ENCODE results near the gene ITPK1. TPM values are rescaled to one million over a fixed set of nuclear protein-coding genes. Genes with fewer than 3 reads are reported as not detected.

Gene ITPK1
- total and polyA plus RNA-seq, 2 experiments from 2014 or later, result 18.7 to 35.0 TPM

DNA sequence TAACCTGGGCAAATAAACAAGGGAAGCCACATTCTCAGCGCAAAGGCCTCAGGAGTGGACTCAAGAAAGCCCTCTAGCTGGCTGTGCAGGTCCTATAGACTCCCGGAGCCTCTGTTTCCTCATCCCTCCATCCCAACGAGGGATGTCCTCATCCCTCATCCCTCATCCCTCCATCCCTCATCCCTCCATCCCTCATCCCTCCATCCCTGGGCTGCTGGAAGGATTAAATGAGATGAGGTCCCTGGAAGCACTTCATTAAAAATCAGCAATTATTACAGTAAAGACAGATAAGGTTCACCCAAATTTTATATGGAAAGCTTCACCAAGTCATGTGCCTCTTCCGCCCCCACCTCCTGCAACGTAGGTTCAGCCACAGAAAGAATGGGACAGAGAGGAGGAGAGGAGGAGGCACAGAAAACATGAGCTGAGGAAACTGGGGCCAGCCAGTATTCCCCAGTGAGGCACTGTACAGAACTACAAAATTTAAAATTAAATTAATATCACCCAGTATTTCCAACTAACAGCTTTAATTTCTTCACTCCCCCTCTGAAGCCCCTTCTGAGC is 4.8 kb downstream of the ITPK1 start:
- TF ChIP-seq EZH2 (IDR thresholded peaks at IDR 0.05; ENCODE audit: insufficient read depth, poor library complexity, severe bottlenecking), result no peak
- no peak for TF ChIP-seq EZH2phosphoT487 (IDR thresholded peaks at IDR 0.05; ENCODE audit: insufficient read depth, low read depth)
- Histone ChIP-seq H3K79me2 (ENCODE audit: insufficient read depth) (peaks cover 63% of the 10 kb centered on the region), H3K36me3 (ENCODE audit: low read depth) (no peaks in the 10 kb centered on the region), H3K9ac (no peak overlapping the region), H3K4me2 (ENCODE audit: unreplicated experiment) (no peak overlapping the region), H2AFZ (no peak overlapping the region), H3K4me3 (no peak overlapping the region), H3K27ac (no peak overlapping the region), H4K20me1 (ENCODE audit: insufficient read depth) (no peaks in the 10 kb centered on the region), H3K9me2 (ENCODE audit: insufficient read depth) (no peaks in the 10 kb centered on the region), H3K9me3 (ENCODE audit: low read depth) (no peaks in the 10 kb centered on the region), H3F3A (ENCODE audit: insufficient read depth) (peaks cover 13% of the 10 kb centered on the region), H3K27me3 (replicated peaks; ENCODE audit: insufficient read depth) (no peaks in the 10 kb centered on the region), H3K4me1 (ENCODE audit: insufficient read depth) (peaks cover 14% of the 10 kb centered on the region; the same call in 1 of the 2 replicates)
- DNase-seq, result no peak
- in situ Hi-C loops (cut with MboI), result loop anchor here (10.0 kb wide), 1 partner anchor 136 kb away; no protein-coding TSS in a partner anchor
- WGBS, 2 experiments (ENCODE audit: low coverage in 1 of 2, low lambda C conversion rate in 2 of 2, missing lambda C conversion rate in 2 of 2), result 83% methylated on average over 5 of the region's 5 CpGs

DNA sequence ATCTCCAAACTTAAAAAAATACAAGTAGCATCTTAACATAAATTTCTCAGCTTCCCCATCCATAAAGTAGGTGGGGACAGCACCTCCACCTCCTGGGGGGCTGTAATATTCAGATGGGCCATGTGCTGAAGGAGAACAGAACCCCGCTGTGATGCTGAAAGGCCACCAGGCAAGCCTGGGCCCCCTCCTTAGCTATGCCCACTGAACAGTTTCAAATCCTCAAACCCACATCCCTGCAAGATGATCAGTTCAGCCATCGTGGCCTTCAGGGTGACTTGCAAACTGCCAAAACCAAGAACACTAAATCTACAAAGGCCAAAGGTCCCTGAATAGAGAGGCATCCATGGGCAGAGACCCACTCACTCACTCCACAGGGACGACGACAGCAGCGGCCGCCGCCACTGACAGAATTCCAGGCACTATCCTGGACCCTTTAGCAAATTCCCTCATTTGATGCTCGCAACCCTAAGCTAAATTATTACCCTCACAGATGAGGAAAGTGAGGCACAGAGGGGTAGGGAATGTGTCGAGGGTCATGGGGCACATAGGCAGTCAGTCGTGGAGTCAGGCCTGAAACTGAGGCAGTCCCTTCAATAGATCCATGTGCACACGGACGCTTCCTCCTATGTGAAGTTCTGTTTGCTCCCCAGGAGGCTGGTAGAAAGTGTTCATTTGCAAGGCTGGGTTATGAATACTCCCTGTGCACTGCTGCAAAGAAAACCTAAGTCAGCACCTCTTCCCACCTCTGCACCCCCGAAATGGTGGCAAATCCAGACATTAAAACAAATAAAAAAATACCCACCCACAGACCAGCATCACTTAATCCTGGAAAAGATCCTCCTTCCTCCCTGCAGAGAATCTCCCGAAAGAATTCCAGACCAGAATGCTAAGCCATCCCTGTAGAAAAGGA is 5.9 kb downstream of the ITPK1 start:
- in situ Hi-C loops (cut with MboI), result loop anchor here (10.0 kb wide), 1 partner anchor 135 kb away; no protein-coding TSS in a partner anchor
- H4K20me1 ChIP-seq (ENCODE audit: insufficient read depth), result no peaks in the 10 kb centered on the region
- WGBS, 2 experiments (ENCODE audit: low coverage in 1 of 2, low lambda C conversion rate in 2 of 2, missing lambda C conversion rate in 2 of 2), result 91 to 93% methylated on average over 14 of the region's 14 CpGs

DNA sequence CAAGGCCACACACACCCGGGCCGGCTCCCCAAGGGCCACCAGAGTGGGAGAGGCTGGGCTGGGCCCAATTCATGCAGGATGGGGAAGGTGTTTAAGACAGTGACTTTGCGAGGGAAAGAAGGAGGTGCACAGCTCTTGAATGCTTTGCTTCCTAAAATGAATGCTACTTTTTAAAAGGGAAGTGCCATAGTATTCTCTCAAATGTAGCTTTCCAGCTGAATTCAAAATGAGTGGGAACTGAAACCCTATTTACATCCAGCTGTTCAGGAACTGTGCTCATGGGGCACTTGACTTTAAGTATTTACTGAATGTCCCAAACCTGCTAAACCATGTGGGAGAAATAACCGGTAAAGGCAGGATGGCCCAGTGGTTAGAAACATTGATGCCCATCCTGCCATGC is 7.6 kb downstream of the ITPK1 start:
- Histone ChIP-seq H4K20me1 (ENCODE audit: insufficient read depth) (no peaks in the 10 kb centered on the region), H3K36me3 (ENCODE audit: low read depth) (no peaks in the 10 kb centered on the region), H3K27ac (no peak overlapping the region), H2AFZ (no peak overlapping the region), H3F3A (ENCODE audit: insufficient read depth) (peaks cover 3% of the 10 kb centered on the region), H3K4me1 (ENCODE audit: insufficient read depth) (peaks cover 13% of the 10 kb centered on the region), H3K9me2 (ENCODE audit: insufficient read depth) (no peaks in the 10 kb centered on the region), H3K9ac (no peak overlapping the region), H3K4me2 (ENCODE audit: unreplicated experiment) (no peak overlapping the region), H3K79me2 (ENCODE audit: insufficient read depth) (peaks cover 84% of the 10 kb centered on the region), H3K27me3 (replicated peaks; ENCODE audit: insufficient read depth) (no peaks in the 10 kb centered on the region), H3K4me3 (no peak overlapping the region), H3K9me3 (ENCODE audit: low read depth) (no peaks in the 10 kb centered on the region)
- TF ChIP-seq EZH2 (IDR thresholded peaks at IDR 0.05; ENCODE audit: insufficient read depth, poor library complexity, severe bottlenecking), result no peak
- no peak for TF ChIP-seq EZH2phosphoT487 (IDR thresholded peaks at IDR 0.05; ENCODE audit: insufficient read depth, low read depth)
- 93 to 96% methylated on average over 4 of the region's 4 CpGs for WGBS, 2 experiments (ENCODE audit: low coverage in 1 of 2, low lambda C conversion rate in 2 of 2, missing lambda C conversion rate in 2 of 2)
- in situ Hi-C loops (cut with MboI), result no loop called here
- DNase-seq, result no peak

More for the DNA sequence above, 5.9 kb downstream of the ITPK1 start:
- H3K4me1 ChIP-seq (ENCODE audit: insufficient read depth), result peaks cover 24% of the 10 kb centered on the region
- peaks cover 13% of the 10 kb centered on the region for H3F3A ChIP-seq (ENCODE audit: insufficient read depth)
- H3K79me2 ChIP-seq (ENCODE audit: insufficient read depth), result peaks cover 72% of the 10 kb centered on the region
- H3K9me2 ChIP-seq (ENCODE audit: insufficient read depth), result no peaks in the 10 kb centered on the region
- no peak for TF ChIP-seq EZH2 (IDR thresholded peaks at IDR 0.05; ENCODE audit: insufficient read depth, poor library complexity, severe bottlenecking)
- TF ChIP-seq EZH2phosphoT487 (IDR thresholded peaks at IDR 0.05; ENCODE audit: insufficient read depth, low read depth), result no peak
- no peak overlapping the region for H2AFZ ChIP-seq
- no peaks in the 10 kb centered on the region for H3K36me3 ChIP-seq (ENCODE audit: low read depth)
- no peak overlapping the region for H3K4me2 ChIP-seq (ENCODE audit: unreplicated experiment)
- no peak for DNase-seq
- H3K27me3 ChIP-seq (replicated peaks; ENCODE audit: insufficient read depth), result no peaks in the 10 kb centered on the region
- H3K4me3 ChIP-seq, result no peak overlapping the region
- no peaks in the 10 kb centered on the region for H3K9me3 ChIP-seq (ENCODE audit: low read depth)
- no peak overlapping the region for H3K27ac ChIP-seq
- H3K9ac ChIP-seq, result no peak overlapping the region

DNA sequence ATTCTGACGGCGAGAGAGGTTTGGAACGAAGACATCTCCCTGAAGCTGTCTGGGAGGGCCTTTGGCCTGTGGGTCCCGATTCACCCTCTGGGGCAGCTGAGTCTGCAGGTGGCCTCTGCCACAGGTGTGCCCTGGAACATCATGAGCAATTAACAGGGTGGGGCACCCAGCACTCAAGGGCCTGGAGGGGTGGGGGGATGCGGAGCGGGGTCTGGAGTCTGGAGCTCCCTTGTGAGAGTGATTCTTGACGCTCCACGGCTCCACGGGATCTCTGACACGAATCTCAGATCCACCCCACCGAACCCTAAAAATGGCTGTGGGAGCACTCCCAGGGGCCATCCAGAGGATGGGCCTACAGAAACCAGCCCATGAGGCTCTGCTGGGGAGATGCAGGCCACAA is 8.3 kb downstream of the ITPK1 start:
- in situ Hi-C loops (cut with MboI), result no loop called here

More for the DNA sequence above, 8.3 kb downstream of the ITPK1 start:
- Histone ChIP-seq H3K36me3 (ENCODE audit: low read depth) (no peaks in the 10 kb centered on the region), H3K9me3 (ENCODE audit: low read depth) (no peaks in the 10 kb centered on the region), H3K4me3 (no peak overlapping the region), H3F3A (ENCODE audit: insufficient read depth) (no peaks in the 10 kb centered on the region), H2AFZ (no peak overlapping the region), H3K79me2 (ENCODE audit: insufficient read depth) (peaks cover 83% of the 10 kb centered on the region), H3K4me2 (ENCODE audit: unreplicated experiment) (no peak overlapping the region), H3K27me3 (replicated peaks; ENCODE audit: insufficient read depth) (no peaks in the 10 kb centered on the region), H3K9ac (no peak overlapping the region), H3K9me2 (ENCODE audit: insufficient read depth) (no peaks in the 10 kb centered on the region), H3K4me1 (ENCODE audit: insufficient read depth) (peaks cover 11% of the 10 kb centered on the region), H3K27ac (no peak overlapping the region), H4K20me1 (ENCODE audit: insufficient read depth) (no peaks in the 10 kb centered on the region)
- TF ChIP-seq EZH2phosphoT487 (IDR thresholded peaks at IDR 0.05; ENCODE audit: insufficient read depth, low read depth) (no peak), EZH2 (IDR thresholded peaks at IDR 0.05; ENCODE audit: insufficient read depth, poor library complexity, severe bottlenecking) (no peak)
- 92 to 97% methylated on average over 11 of the region's 11 CpGs for WGBS, 2 experiments (ENCODE audit: low coverage in 1 of 2, low lambda C conversion rate in 2 of 2, missing lambda C conversion rate in 2 of 2)
- DNase-seq, result no peak

All from GM23248 (cell line).